Cerebellar nuclear complex (tissue), 1 donor: Measurements from ENCODE around the gene CKS1B.

Experiments used
- DNase-seq, 2 experiments: peaks; one replicate each; lab custom pipeline; 2025; lab: John Stamatoyannopoulos, UW

CKS1B gene

GRCh38 chr1:154974102-154974807 is at the start of gene CKS1B:
Gene CKS1B, plus strand, starts transcription at chr1:154974681. Its CDS starts 65 bp downstream, at chr1:154974746.
- DNase-seq: peak; percentile 92 to 99

DNA sequence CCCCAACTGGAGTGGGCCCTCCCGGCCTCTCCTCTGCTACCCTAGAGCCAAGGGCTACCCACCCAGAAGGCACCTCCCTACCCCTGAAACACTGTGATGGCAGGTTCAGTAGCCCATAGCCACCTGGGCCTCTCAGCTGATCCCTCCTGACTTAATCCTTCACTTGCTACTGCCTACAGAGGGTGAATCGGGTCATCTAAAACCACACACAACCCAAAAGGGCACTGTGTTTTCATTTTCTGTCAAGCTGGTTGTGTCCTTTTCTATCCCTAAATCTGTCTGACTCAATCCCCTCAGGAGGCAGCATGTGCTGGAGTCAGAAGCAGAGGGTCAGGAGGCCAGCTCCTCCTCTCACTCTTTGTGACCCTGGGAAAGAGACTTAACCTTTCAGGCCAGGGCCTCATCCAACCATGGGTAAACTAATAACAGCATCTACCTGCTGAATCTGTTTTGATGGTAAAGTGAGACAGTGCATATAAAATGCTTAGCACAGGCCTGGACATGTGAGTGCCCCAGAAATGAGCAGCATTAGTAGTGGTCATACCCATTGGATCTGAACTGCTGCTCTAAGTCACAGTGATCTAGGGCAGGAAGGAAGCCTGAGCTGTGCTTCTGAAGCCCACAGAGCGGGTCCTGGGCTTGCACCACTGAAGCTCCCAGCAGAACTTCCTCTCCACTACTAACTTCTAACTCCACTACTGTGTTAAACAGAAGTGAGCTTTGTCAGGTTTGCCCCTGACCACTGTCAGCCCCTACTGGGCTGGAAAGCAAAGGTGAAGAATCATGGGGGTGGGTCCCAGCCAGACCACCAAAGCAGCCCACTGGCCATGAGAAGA is 48.9 kb upstream of the CKS1B start:
- no peak for DNase-seq

GRCh38 chr1:154926201-154926600 is 48.3 kb upstream of the CKS1B start:
- no peak for DNase-seq

GRCh38 chr1:154931940-154932487 is 42.5 kb upstream of the CKS1B start:
- no peak for DNase-seq

DNA sequence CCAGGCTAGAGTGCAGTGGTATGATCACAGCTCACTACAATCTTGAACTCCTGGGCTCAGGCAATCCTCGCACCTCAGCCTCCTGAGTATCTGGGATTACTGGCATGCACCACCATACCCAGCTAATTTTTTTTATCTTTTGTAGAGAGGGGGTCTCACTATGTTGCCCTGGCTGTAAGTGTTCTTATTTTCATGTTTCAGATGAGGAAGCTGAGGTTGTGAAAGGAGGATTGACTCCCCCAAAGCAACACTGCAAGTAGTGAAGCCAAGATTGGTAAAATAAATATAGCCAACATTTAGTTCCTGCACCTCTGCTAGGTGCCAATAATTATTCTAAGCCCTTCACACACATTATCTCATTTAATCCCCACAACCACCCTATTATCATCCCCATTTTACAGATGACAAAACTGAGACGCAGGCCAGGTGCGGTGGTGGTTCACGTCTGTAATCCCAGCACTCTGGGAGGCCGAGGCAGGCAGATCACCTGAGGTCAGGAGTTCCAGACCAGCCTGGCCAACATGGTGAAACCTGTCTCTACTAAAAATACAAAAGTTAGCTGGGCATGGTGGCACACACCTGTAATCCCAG is 40.0 kb upstream of the CKS1B start:
- no peak for DNase-seq

GRCh38 chr1:154935749-154936554 is 38.5 kb upstream of the CKS1B start:
- DNase-seq: no peak

DNA sequence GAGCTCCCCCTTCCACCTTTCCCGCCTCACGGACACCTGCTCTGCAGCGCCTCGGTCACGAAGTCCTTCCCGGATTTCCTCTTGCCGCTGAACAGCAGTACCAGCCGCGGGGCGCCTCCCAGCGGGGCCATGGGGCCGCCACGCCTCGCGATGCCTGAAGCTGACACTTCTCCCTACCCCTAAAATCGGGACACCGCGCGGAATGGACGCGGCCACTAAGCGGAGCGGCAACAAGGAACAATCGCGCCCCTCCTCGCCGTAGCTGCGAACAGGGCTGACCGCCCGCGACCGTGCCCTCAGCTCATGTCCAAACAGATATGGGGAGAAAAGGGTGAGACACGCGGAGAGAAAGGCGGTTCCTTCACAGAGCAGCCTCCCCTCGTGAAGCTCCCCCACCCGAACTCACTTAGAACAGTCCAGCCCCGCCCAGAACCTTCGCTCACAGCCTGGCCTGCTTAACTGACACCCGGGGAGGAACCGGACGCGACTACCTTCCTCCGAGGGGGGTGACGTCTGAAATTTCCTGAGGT is 37.9 kb upstream of the CKS1B start, which contains the start of gene PMVK:
PMVK (minus strand) TSS at position 165 of the 530 bp plus-strand sequence; CDS start at position 131, 34 bp downstream.
- peak; percentile 58 to 92 for DNase-seq

DNA sequence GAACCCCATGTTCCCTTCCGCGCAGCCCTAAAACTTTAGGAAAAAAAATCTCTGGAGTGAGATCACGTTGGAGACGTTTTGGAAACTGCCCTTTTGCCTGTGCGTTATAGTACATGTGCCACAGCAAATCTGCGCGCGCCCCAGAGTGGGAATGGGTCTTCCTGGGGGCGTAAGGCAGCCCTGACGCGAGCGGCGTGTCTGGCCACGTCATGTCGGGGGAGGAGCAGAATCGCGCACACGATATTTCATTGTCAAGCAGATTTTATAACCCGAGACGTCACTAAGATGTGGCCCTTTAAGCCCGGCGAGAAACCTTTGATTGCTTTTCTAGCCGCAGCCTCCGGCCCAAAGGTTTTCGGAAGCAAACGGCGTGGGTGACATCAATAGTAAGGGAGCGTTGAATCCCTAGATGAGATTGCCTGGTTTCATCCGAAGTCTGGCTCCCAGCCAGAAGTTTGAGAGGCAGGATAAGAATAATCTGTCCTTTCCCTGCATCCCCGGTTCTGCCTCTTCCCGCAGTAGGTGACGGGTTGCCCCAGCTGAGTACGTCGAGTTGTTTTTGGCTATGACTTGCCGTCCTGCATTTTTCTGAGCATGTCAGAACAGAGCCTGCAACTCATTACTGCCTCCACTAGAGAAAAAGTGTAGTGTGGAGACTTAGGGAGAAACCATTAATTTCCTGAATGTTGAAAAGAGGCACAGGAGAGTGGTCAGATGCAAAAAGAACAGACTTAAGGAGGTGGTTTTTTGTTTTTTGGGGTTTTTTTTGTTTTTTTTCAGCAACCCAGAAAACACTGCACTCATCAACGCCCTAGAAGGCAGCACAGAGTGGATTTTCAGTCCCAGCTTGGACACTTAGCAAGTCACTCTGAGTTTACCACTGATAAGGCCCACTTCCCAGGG is 37.1 kb upstream of the CKS1B start:
- peak; percentile 78 to 92 for DNase-seq

DNA sequence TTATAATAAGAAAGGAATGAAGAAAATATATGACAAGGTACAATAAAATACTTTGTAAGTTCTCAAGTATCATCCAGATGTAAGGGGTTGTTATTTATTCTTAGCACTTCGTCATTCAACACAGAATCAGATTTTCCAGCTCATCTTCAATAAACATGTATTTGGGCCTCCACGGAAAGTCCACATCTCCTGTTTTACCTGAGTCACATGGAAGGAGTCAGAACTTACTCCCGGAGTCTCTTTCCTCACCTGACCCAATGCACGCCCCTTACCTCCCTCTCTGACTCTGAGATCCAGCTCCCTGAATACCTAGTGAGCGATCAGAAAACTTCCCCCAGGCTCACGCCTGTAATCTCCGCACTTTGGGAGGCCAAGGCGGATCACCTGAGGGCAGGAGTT is 36.5 kb upstream of the CKS1B start:
- no peak for DNase-seq

DNA sequence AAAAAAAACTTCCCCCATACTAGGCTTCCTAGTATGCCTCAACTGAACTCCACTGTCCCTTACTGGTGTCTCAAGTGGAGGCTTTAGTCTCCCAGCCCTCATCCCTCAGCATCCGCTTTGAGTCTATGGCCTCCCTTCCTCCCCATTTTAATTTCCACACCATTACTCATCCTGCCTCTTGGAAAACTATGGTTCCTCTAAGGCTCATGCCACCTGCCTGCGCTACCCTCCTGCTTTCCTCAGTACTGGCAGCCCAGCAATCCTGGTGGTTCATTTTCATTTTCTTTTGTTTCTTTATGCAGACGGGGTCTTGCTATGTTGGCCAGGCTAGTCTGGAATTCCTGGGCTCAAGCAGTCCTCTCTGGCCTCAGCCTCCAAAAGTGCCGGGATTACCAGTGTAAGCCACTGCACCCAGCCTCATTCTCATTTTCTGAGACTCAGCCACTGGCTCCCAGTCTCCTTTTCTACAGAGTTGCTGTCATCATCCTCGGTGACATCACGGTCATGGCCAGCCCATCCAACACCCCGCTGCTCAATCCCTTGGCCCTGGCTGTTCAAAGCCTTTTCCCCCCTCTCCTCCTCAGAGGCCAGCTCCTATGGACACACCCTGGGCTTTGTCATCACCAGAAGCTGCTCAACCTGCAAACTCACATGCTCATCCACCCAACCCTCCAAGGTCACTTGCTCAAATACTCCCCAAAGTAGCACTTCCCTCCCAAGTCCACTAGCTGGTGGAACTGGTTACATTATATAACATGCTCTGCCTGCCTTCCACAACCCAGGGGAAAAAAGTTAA is 35.7 kb upstream of the CKS1B start:
- no peak for DNase-seq

GRCh38 chr1:154940213-154940560 is 34.3 kb upstream of the CKS1B start:
- DNase-seq: no peak

DNA sequence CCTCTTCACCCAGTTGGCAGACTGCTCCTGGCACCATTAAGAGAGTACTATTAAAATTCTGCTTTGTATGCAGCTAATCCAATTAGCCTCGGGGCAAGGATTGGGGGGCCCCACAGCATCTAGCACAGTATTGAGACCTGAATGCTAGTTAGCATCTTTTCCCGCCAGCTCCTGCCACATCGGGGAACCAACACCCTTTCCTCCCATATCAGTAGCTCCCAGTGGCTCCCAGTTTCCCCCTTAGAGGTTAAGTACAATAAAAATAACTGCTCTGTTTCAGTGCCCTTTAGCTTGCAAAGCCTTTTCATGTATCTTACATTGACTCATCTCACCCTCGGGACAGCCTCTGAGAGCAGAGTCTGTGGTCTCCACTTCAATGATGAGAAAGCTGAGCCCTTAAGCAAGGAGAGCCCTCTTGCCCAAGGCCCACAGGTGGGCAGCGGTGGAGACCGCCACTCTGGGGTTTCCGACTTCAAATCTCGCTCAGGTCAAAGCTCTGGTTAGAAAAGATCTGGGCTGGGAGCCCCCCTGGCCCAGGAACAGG is 33.8 kb upstream of the CKS1B start:
- DNase-seq: no peak

DNA sequence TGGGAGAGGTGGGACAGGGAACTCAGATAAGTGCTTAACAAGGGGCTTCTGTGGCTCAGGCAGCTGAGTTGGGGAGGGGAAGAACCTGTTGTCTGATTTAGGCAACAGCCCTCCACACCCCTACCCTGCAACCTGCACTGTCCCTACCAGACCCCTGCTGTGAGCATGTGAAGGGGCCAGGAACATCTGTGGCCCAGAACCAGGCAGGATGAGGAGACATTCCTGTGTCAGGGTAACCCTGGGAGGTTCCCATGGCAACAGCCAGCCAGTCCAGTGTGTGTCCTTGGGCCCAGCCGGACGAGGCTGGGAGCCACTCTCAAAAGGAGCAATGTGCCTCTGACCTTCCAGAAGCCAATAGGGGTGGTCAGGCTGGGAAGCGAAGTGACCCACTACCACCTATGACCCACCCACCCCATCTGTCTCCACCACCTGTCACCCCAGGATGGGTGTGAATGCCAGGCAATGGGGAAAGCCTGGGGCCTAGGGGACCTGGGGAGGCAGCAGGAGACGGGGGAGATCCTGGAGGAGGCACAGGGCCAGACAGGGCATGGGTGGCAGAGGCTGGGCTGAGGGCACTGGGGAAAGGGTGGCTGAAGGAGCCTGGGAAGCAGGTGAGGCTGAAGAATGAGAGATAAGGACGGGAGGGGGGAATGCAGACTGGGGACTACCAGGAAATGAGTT is 33.0 kb upstream of the CKS1B start:
- no peak for DNase-seq

DNA sequence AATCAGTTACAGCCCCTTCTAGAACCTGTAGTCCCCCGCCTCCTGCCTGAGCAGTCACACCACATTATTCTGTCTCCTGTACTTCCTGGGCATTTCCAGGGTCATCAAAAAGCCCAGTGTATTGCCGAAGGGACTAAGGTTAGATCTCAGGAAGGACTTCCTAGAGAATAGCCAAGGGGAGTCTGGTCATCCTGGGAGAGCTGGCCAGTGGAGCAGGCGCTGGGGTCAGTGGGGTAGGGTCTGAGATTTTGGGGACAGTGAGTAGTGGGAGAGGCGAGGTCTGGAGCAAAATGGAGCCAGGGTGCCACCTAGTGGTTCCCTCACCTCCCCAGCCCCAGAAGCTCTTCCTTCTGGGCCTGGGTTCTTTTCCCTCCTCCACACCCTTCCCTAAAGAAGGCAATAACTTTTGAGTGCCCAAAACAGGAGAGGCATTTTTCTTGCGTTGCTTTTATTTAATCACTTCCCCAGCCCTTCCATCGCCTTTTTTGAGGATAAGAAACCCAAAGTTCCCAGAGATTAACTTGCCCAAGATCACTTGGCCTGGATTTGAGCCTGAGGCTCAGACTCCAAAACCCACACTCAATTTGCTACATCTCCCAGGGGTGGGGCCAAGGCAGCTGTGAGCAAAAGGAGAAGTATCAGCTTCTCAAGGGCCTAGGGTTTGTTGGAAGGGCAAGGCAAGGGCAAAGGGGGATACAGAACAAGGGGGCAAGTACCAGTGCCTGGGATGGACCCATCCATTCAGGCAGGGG is 30.7 kb upstream of the CKS1B start:
- DNase-seq: no peak

DNA sequence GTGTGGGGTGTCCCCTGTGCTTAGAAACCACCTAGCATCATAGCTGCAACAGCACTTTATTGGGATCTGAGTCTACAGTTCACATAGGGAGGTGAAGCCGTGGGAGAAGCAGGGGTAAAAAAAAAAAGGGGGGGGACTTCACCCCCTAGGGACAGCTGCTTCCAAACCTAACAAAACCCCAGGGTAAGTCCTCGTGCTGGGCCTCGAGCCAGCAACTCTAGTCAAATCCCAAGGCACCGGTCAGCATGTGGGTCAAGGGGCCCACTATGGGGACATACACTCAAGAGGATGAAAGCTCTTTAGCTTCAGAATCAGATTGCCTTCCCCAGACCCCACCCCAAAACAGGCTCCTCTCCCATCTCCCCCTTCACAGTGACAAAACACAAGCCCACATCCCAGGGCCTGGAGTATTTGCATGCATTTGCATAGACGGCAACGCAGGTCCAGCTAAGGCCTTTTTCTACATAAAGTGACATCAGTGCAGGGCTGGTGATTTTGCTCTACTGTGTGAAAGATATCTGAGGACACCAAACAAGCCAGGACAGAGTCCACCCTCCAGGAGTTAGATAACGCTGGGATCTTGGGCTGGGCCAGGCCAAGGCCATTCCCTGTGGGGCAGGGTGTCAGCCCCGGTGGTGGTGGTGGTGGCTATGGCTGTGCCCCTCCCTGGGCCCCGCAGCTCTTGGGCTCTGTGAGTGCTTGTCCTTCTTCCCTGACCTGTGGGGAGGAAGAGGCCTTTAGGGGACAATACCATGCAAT is 29.9 kb upstream of the CKS1B start:
- DNase-seq: no peak

- no peak for DNase-seq
These were observed 29.1 kb upstream of the CKS1B start for GRCh38 chr1:154945160-154945961.
